ENCODE data around the gene BBIP1.
A peak's percentile ranks its signal among the peaks of the same experiment; 100 is the strongest.
"Not testable (repeated sequence)": the region's sequence is repeated elsewhere in the genome, so short reads cannot be mapped to it uniquely, and the experiment has no call there.

Gene BBIP1

DNA sequence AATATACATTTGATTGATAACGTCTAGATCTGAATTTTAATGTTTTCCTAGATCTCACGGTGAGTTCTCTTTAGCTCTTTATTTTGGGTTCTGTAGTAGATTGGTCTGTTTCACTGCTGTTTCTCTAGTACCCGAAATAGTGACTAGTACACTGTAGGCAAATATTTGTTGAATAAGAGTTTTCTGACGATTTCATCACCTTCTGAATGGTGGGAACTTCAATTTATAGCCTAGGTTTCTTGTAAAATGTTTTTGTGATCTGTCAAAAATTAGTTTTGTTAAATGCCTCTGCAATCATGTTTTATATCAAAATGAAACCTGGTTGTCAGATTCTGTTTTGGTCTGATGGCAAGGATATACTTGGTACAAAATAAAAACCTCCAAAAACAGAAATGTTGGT is 37.1 kb downstream of the BBIP1 start:
- DNase-seq: no peak

- DNase-seq: no peak
Observed at GRCh38 chr10:110881247-110881646, 37.7 kb downstream of the BBIP1 start.

DNA sequence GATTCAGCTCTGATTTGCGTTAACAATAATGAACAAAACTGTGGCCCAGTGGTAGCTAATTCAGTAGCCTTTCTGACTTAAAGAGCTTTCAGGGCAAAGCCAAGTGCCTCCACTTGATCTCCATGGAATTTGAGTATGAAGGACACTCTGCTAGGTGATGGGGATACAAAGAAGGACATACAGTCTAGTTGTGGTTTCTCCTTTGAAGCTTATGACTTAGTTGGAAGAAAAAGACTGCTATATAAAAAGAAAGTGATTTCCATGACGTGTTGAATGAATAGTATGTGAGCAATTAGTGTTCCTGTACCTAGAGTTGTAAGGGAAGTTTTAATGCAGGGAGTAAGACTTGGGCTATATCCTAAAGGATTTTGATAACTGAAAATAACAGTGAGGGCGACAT is 39.0 kb downstream of the BBIP1 start:
- DNase-seq: no peak

GRCh38 chr10:110876788-110877187 is 42.2 kb downstream of the BBIP1 start:
- no peak for DNase-seq

GRCh38 chr10:110876000-110876399 is 43.0 kb downstream of the BBIP1 start:
- DNase-seq: no peak

DNA sequence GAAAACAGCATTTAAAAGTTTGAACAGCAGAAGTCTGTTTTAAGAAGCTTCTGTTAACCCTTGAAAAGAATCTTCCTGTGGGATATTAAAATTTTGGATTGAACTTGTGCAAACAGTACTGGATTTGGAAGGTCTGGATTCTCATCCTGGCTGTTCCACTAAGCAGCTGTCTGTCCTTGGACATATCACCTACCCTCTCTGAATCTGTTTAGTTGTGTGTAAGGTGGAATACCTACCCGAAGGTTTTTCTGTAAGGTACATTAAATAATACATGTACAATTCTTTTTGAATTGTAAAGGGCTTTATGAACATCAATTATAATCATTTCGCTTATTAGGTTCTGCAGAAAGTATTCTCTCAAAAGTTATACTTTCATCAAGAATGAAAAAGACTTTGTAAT is 45.0 kb downstream of the BBIP1 start:
- no peak for DNase-seq

GRCh38 chr10:110872984-110873923 is 45.7 kb downstream of the BBIP1 start:
- DNase-seq: no peak

DNA sequence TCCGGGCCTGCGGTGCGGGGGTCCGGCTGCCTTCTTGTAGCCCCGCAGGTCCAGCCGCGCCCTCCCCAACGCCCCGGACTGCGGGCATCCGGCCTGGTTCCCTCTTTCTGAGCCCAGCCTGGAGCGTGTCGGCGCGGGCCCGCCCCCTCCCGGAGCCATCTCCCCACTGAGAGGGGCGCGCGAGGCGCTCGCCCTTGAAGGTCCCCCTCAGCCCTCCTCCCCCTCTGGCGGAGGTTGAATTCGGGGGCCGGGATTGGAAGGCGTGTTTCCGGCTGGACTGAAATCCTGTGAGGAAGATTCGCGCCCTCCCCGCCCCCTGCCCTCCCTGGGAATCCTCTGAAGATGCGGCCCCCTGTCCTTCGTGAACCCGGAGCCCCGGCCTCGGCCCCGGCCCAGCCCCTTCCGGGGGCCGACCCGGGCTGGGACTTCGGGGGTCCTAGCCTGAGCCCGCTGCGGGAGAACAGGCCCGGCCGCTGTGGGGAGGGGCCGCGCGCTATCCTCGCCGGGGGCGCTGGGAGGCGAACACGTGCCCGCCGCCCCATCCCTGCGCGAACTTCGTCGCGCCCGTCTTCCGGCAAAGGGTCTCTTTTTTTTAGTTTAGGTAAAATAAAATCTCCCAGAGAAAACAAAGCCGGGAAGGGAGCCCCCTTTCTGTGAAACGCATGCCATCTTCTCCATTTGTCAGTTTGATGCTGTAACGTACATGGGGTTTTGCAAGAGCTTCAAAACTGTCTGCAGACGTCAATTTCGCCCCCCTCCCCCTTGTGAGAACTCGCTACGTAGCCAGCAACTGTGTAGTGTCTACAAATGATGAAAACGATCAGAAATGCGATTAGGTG is 46.6 kb downstream of the BBIP1 start:
- DNase-seq: peak; percentile 42

GRCh38 chr10:110871298-110872084 is 47.5 kb downstream of the BBIP1 start, which contains the start of gene PDCD4:
TSS of gene PDCD4 (plus strand) at chr10:110871928. CDS start at chr10:110876028, 4,100 bp downstream.
- DNase-seq: peak; percentile 45

DNA sequence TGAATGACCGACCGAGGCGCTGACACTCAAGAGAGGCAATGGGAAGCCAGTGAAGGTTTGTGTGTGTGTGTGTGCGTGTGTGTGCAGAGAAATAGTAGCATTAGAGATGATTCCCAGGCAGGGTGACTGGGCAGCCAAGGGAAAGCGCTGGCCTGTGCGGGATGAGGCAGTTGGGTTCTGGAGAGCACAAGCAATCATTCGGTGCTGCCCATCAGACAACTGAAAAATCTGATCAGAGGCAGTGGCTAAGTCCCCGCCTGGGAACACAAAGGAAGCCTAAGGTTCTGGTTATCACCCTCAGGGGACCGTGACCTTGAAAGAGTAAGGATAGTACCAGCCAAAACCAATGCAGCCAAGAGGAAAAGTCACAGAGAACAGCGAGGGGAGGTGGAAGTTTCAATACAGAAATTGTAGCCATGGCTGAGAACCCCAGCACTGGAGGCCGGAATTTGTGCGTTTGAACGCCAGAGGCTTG is 48.1 kb downstream of the BBIP1 start:
- DNase-seq: no peak

DNA sequence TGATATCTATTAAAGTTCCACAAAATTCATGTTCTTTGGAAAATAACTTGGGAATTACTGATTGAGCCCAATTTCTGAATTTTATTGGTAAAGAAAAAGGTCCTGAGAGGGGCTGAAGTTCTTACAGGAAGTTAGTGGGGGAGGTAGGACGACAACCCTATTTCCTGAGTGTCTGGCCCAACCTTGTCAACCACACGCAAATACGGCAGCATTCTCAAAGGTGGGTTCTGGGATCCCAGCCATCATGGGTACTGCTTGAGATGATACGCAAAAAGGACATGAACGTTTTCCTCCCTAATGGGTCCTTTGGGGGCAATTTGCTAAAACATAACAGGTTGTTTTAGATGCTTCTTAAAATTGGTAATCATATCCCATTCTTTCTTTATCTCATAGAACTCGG is 50.0 kb downstream of the BBIP1 start:
- DNase-seq: no peak

DNA sequence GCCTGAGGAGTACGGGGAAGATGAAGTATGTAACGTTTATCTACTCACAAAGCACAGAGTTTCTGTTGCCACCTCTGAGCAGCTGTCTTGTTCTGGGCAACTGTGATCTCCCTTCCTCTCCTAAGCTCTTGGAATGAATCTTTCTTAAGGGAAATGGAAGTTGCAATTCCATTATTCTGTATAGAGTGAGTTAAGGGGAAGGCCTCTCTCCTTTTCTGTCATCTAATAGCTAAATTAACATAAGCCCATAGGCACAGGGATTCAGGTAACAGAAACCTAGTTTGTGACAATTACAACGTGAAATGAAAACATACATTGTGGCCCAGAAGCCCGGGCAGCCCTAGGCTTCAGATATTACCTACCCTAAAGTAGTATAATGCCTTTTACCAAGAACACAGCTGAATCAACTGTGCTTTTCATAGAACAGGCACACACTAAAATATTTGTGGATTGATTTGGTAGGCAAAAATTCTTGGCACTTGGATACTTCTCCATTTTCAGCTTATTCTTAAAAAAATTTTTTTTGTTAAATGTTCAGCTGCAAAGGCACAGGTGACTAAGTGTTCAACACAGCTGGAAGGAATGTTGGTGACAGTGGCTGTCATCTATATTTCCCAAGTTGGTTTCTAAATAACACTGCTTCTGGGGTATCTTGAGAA is 51.0 kb downstream of the BBIP1 start:
- no peak for DNase-seq

DNA sequence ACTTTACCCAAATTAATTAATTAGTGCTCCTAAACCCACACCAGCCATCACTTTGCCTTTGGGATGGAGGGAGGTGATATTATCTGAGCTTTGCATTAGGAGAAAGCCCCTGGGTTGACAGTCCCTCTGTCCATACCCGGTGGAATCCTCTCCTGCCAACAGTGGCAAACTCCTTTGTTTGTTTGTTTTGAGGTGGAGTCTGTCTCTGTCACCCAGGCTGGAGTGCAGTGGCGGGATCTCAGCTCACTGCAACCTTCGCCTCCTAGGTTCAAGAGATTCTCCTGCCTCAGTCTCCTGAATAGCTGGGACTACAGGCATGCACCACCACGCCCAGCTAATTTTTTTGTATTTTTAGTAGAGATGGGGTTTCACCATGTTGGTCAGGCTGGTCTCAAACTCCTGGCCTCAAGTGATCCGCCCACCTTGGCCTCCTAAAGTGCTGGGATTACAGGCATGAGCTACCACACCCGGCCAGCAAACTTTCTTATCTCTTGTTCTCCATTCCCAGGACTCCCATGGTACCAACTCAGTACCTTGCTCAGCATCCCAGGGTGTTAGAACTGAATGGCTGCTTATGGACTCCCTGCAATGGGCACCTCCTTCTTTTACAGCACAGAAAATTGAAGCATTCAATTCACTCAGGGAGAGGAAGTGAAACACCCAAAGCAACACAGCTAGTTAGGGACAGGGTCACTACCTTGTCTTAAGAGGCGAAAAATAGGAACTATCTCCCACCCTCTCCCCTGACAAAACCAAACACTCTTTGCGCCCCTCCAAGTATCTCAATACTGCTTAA is 51.8 kb downstream of the BBIP1 start:
- DNase-seq: not testable (repeated sequence)

DNA sequence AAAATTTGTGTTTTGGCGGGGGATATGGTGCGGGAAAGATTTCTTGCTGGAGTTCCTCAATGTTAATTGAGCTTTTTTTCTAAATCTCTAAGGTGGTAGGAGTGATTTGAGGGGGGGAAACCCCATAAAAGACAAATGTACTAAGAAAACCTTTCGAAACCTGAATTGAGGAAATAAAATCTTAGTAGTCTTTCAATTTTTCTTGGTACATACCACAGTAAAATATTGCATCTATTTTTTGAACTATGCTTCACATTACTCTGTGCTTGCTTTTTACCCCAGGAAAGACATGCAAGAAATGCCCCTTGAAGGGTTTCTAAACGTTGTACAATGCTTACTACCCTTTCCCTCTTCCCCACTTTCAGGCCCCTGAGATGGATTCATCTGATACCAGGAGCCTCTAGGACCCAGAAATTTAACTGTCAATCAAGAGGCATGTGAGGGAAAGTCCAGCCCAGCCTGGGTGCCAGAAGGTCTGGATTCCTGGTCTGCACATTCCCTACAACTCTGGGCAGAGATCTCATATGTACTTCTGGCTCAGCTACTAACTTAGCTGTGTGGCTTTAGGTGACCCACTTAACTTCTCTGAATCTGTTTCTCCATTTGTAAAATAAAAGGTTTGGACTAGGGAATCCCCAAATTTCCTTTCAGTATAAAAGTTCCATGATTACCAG is 53.0 kb downstream of the BBIP1 start:
- DNase-seq: no peak

- peak; percentile 7 for DNase-seq
Observed at GRCh38 chr10:110865186-110865808, 53.7 kb downstream of the BBIP1 start.

GRCh38 chr10:110864662-110865140 is 54.3 kb downstream of the BBIP1 start:
- DNase-seq: no peak

DNA sequence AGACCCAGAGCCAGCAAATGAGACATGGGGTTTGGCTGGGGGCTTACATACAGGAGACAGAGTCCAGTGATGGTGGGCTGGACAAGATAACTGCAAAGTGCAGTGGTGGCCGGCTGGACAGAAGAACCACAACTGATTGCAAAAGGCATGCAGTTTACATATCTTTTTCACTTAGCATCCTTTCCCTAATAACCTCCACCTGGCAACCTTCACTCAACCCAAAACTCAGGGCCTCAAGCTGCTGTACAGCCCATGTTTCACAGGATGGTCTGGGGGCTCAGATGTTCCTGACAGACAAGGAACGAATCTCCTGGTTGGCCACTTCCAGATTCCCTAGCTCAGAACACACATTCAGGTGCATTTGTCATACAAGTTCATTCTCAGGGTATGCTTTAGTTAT is 55.0 kb downstream of the BBIP1 start:
- no peak for DNase-seq

GRCh38 chr10:110863361-110863760 is 55.6 kb downstream of the BBIP1 start:
- DNase-seq: no peak

DNA sequence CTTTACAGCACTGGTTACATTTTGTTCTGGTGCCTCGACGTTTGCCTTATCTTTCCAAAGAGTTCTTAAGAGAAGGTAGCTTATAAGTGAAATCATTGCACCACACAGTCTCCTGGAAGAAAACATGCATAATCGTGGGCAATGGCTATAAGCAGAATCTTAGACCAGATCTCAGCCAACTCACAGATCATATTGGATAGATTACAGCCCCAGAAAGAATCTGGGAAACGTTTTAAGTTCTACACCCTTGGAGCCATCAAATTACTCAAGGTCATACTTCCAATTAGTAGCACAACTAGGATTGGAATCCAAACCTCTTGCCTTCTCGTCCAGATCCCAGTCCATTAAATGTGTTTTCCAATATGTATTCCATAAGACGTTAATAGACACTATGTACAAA is 56.0 kb downstream of the BBIP1 start:
- DNase-seq: no peak

Measured in NCI-H524 treated with DMSO at 0.1 percent for 48 hours (cell line).